ENCODE data around the gene LMO1. TPM values are rescaled to one million over a fixed set of nuclear protein-coding genes. Genes with fewer than 3 reads are reported as not detected.

LMO1 gene
- total and polyA plus RNA-seq, 12 donors, result 0.22 to 2.5 (median 1.2) TPM; not detected in 6

DNA sequence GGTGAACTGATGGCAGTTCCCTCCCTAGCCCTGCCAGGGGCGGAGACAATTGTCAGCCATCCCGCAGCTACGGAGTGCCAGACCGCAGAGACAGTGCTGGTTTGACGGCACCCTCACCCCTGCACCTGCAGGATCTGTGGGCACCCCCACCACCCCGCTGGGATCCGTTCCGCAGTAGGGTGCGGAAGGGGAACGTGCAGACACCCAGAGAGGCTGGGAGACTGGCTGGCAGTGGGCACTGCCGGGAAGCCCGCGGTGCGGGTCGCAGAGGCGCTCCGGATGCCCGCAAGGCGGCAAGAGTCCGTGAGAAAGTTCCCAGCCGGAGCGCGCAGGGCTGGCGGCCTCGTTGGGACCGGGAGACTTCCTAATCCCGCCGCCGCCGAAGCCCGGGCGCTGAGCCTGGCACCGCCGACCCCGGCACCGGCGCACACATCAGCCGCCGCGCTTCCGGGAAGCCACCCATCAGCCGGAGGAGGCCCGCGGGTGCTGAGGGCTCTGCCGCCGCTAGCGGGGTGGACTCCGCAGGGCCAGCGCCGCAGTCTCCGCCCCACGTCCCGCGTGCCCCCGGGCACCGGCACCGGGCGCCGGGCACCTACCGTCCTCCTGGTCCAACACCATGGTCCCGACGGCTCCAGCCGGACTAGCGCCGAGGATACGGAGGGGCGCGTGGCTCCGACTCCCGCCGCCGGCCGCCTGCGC lies 4.3 kb upstream of the LMO1 start:
- Histone ChIP-seq H3K4me3 (peak overlapping the region in 2 of 4 donors; percentile 26 to 71), H3K27ac (no peak overlapping the region), H3K4me1 (replicated peaks in 1 of 2) (peaks cover 14 to 18% of the 10 kb centered on the region in 2 donors), H3K36me3 (replicated peaks in 1 of 2) (no peaks in the 10 kb centered on the region), H3K27me3 (peaks cover 37% of the 10 kb centered on the region), H3K9me3 (replicated peaks in 1 of 3) (peaks cover 0 to 5% (median 0%) of the 10 kb centered on the region in 3 donors)
- DNase-seq, result peak in 2 of 7 donors; percentile 13 to 40
- 2 to 20% (median 4%) methylated on average over 3 to 74 of the region's 74 CpGs for WGBS, 4 donors
- no peak for TF ChIP-seq CTCF (IDR thresholded peaks at IDR 0.05)
- TF ChIP-seq POLR2A (IDR thresholded peaks at IDR 0.05), result no peak
- intact Hi-C loops (cut with DNase I), result loop anchor here in 1 of 2 donors (5.0 kb wide), 1 partner anchor 41 kb away; no protein-coding TSS in a partner anchor

DNA sequence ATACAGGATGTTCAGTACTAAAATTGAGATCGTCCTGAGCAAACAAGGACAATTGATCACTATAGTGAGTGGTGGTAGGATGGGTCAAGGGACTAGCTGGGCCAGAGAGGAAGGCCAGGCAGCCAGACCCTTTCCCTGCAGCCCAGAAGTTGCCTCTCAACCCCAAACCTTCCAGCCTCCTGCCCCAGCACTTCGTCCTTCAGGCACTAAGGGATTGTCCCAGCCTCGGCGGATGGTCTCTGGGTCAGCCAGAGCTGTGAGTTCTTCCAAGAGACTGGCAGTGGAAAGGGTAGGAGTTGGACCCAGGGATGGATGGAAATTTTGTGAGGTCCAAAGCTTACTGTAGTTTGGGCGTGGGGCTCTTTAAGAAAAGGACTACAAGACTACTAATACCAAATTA lies 3.6 kb upstream of the LMO1 start:
- Histone ChIP-seq H3K4me3 (no peak overlapping the region), H3K27ac (no peak overlapping the region), H3K4me1 (replicated peaks in 1 of 2) (peaks cover 19 to 25% of the 10 kb centered on the region in 2 donors), H3K9me3 (replicated peaks in 1 of 3) (peaks cover 0 to 5% (median 0%) of the 10 kb centered on the region in 3 donors), H3K36me3 (replicated peaks in 1 of 2) (no peaks in the 10 kb centered on the region), H3K27me3 (peaks cover 39% of the 10 kb centered on the region)
- DNase-seq, result peak in 1 of 7 donors; percentile 13
- 86 to 89% (median 87%) methylated on average over 5 of the region's 5 CpGs for WGBS, 4 donors
- no peak for TF ChIP-seq POLR2A (IDR thresholded peaks at IDR 0.05)
- intact Hi-C loops (cut with DNase I), result loop anchor here in 1 of 2 donors (5.0 kb wide), 1 partner anchor 40 kb away; no protein-coding TSS in a partner anchor

GRCh38 chr11:8266246-8267241 lies 2.9 kb upstream of the LMO1 start:
- 84 to 95% (median 88%) methylated on average over 9 to 11 of the region's 11 CpGs for WGBS, 4 donors
- DNase-seq, result peak in 2 of 7 donors; percentile 5 to 39
- TF ChIP-seq CTCF (IDR thresholded peaks at IDR 0.05), result no peak
- no peak for TF ChIP-seq POLR2A (IDR thresholded peaks at IDR 0.05)
- intact Hi-C loops (cut with DNase I), result loop anchor here in 1 of 2 donors (5.0 kb wide), 1 partner anchor 39 kb away; no protein-coding TSS in a partner anchor
- Histone ChIP-seq H3K27me3 (peaks cover 45% of the 10 kb centered on the region), H3K4me3 (no peak overlapping the region), H3K27ac (no peak overlapping the region), H3K4me1 (replicated peaks in 1 of 2) (peaks cover 20 to 28% of the 10 kb centered on the region in 2 donors), H3K36me3 (replicated peaks in 1 of 2) (no peaks in the 10 kb centered on the region), H3K9me3 (replicated peaks in 1 of 3) (no peaks in the 10 kb centered on the region)

DNA sequence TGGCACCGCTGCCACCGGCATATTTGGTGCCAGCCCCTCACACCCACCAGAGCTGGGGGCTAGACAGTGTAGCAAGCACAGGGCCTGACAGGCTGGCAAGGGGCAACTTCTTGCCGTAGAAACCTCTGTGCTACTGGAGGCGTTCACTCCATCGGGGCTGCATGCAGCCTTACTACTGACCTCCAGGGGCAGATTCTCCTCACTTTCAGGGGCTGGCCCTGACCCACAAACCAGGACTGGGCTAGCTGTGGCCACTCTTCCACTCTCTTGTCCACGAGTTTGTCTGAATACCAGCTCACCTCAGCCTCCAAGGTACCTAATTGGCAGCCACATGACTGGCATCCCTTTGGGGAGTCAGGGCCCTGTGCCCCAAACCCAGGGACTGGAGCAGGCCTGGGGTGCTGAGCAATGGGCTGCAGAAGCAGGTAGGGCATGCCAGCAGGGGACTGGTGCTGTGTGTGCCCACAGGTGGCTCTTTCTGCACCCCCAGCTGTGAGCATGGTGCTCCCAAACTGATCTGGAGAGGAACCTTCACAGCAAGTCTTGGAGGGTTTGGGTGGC lies 2.1 kb upstream of the LMO1 start:
- H3K27me3 ChIP-seq, result peaks cover 50% of the 10 kb centered on the region
- H3K27ac ChIP-seq, result no peak overlapping the region
- WGBS, 4 donors, result 50 to 60% (median 56%) methylated on average over 4 to 6 of the region's 6 CpGs
- H3K4me3 ChIP-seq, result no peak overlapping the region
- no peaks in the 10 kb centered on the region for H3K36me3 ChIP-seq (replicated peaks in 1 of 2)
- DNase-seq, result peak in 2 of 7 donors; percentile 3 to 48
- intact Hi-C loops (cut with DNase I), result loop anchor here (2.0 to 5.0 kb wide), 2 partner anchors 38 to 41 kb away; no protein-coding TSS in a partner anchor
- H3K9me3 ChIP-seq (replicated peaks in 1 of 3), result no peaks in the 10 kb centered on the region
- peaks cover 20 to 28% of the 10 kb centered on the region in 2 donors for H3K4me1 ChIP-seq (replicated peaks in 1 of 2)
- TF ChIP-seq POLR2A (IDR thresholded peaks at IDR 0.05) (no peak), CTCF (IDR thresholded peaks at IDR 0.05) (no peak)
